Measurements from ENCODE around the gene PTGIS.

DNA sequence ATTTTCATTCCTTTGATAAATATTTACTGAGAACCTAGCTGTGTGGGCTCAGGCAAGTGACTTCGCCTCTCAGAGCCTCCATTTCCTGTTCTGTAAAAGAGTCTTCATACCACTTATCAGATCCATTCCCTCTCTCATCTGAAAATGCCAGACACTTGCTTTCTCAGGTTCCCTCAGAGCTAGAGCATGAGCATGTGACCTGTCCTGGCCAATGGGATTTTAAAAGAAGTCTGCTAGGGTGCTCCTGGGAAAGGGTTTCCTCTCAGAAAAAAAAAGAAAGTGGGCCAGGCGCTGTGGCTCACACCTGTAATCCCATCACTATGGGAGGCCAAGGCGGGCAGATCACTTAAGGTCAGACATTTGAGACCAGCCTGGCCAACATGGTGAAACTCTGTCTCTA lies 90.7 kb downstream of the PTGIS start:
- TF ChIP-seq POLR2AphosphoS5 (IDR thresholded peaks at IDR 0.05) (no peak), CTCF (IDR thresholded peaks at IDR 0.05) (no peak), POLR2A (IDR thresholded peaks at IDR 0.05) (no peak)

Data from prostate gland (tissue), 2 donors.